Lower leg skin (tissue), 4 donors: ENCODE results near the gene ASPG. TPM values are rescaled to one million over a fixed set of nuclear protein-coding genes. Genes with fewer than 3 reads are reported as not detected.

Experiments
- DNase-seq, 2 donors: peaks; one replicate each; pipeline ENCODE4 v3.0.0-alpha.2; 2019; ENCODE audit warnings: low spot score in 2 of 2
- H3K4me3 ChIP-seq: fragments of 200-600 bp; sonication (generic); 2 replicates; pipeline ENCODE4 v1.5.1; 2017; ENCODE audit warnings: mild to moderate bottlenecking, low read depth; ENCODE audit not compliant: poor library complexity, severe bottlenecking
- POLR2A ChIP-seq, 2 donors: fragments of 450-650 bp; IDR thresholded peaks; one replicate each; pipeline ENCODE4 v1.6.1; 2016 to 2017; ENCODE audit warnings: antibody characterized with exemption in 2 of 2, mild to moderate bottlenecking in 1 of 2, moderate library complexity in 1 of 2
- WGBS, 2 donors: methylation state at CpG; one replicate each; pipeline ENCODE4 v1.1.5; 2018; 5-methylcytosine and 5-hydroxymethylcytosine counted together
- intact Hi-C: fragments of 100-400 bp; cut with DNase I; formaldehyde crosslinking; loops from one replicate; pipeline ENCODE4 v1.15.0; 2023; ENCODE audit warnings: low total_unique reads
- total RNA-seq, 4 donors: library from RNA; depleted of rRNA; stranded (reverse); fragments of >200 nt; gene quantifications; one replicate each; pipeline ENCODE4 v1.1.0, GENCODE V29; 2016
- TF ChIP-seq, protein P1 (sequence below), 3 donors: fragments of 450-650 bp; IDR thresholded peaks; one replicate each; pipeline ENCODE4 v1.5.1; 2016; ENCODE audit warnings: antibody characterized with exemption in 3 of 3, mild to moderate bottlenecking in 3 of 3, moderate library complexity in 2 of 3

The ASPG gene
- total RNA-seq, 4 donors from 2014 or later = 12.1 to 56.6 (median 25.4) TPM

DNA sequence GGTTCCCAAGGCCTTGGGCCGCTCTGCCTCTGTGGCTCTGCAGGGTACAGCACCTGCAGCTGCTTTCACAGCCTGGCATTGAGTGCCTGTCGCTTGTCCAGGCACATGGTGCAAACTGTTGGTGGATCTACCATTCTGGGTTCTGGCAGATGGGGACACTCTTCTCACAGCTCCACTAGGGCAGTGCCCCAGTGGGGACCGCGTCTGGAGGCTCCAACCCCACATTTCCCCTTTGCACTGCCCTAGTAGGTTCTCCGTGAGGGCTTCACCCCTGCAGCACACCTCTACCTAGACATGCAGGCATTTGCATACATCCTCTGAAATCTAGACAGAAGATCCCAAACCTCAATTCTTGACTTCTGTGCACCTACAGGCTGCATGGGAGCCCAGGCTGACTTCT, 19.2 kb upstream of the ASPG start:
- intact Hi-C loops = no loop called here
- no peak for TF ChIP-seq POLR2A (IDR thresholded peaks at IDR 0.05)
- TF ChIP-seq, protein P1, sequence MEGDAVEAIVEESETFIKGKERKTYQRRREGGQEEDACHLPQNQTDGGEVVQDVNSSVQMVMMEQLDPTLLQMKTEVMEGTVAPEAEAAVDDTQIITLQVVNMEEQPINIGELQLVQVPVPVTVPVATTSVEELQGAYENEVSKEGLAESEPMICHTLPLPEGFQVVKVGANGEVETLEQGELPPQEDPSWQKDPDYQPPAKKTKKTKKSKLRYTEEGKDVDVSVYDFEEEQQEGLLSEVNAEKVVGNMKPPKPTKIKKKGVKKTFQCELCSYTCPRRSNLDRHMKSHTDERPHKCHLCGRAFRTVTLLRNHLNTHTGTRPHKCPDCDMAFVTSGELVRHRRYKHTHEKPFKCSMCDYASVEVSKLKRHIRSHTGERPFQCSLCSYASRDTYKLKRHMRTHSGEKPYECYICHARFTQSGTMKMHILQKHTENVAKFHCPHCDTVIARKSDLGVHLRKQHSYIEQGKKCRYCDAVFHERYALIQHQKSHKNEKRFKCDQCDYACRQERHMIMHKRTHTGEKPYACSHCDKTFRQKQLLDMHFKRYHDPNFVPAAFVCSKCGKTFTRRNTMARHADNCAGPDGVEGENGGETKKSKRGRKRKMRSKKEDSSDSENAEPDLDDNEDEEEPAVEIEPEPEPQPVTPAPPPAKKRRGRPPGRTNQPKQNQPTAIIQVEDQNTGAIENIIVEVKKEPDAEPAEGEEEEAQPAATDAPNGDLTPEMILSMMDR (IDR thresholded peaks at IDR 0.05) = no peak
- WGBS, 2 donors = 87 to 90% methylated on average over 5 of the region's 5 CpGs
- no peak for DNase-seq
- no peak overlapping the region for H3K4me3 ChIP-seq

DNA sequence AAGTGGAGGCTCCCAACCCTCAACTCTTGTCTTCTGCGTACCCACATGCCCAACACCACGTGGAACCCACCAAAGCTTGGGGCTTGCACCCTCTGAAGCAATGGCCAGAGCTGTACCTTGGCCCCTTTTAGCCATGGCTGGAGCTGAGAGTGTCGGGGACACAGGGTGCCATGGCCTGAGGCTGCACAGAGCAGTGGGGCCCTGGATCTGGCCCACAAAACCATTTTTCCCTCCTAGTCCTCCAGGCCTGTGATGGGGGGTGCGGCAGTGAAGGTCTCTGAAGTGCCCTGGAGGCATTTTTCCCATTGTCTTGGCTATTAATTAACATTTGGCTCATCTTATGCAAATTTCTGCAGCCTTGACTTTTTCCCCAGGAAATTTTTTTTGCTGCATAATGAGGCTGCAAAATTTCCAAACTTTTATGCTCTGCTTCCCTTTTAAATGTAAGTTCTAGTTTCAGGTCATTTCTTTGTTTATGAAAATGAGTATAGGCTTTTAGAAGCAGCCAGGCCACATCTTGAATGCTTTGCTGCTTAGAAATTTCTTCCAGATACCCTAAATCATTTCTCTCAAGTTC, 18.7 kb upstream of the ASPG start:
- intact Hi-C loops = no loop called here
- 72 to 83% methylated on average over 4 of the region's 4 CpGs for WGBS, 2 donors
- no peak overlapping the region for H3K4me3 ChIP-seq
- no peak for DNase-seq
- no peak for TF ChIP-seq POLR2A (IDR thresholded peaks at IDR 0.05)
- TF ChIP-seq, protein P1 (IDR thresholded peaks at IDR 0.05) = no peak

DNA sequence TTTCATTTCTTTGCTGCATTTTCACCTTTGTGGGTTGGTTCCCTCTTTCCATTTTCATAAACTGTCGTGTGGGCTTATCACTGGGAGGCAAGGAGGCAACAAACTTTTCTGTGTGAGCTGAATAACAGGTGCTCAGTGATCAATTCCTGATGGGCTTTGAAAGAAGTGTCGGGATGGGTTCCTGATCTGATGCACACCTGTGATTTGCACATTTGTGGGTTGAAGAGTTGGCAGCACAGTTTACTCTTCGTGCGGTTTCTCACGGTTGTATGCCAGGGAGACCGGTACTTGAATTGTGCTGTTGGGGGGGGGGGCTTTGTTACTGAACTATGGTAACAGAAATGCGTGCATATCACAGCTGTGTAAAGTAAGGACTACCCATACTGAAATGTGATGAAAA, 16.0 kb upstream of the ASPG start:
- H3K4me3 ChIP-seq = no peak overlapping the region
- no peak for DNase-seq
- intact Hi-C loops = no loop called here
- WGBS, 2 donors = 77 to 78% methylated on average over 7 of the region's 7 CpGs
- no peak for TF ChIP-seq POLR2A (IDR thresholded peaks at IDR 0.05)
- TF ChIP-seq, protein P1 (IDR thresholded peaks at IDR 0.05) = no peak

DNA sequence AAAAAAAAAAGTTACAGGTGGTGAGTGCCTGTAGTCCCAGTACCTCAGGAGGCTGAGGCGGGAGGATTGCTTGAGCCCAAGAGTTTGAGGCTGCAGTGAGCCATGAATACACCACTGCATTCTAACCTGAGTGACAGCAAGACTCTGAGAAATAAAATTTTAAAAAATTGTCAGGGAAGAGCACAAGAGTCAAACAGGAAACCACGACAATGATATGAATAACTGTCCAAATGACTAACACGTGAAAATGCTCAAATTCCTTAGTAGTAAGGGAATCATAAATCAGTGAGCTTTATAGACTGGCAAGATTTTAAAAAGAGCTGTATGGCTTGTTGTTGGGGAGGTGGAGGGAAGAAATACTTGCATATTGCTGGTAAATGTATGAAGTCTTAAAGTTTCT, 12.9 kb upstream of the ASPG start:
- no peak for DNase-seq
- WGBS, 2 donors = 37 to 45% methylated on average over 3 of the region's 3 CpGs
- TF ChIP-seq, protein P1 (IDR thresholded peaks at IDR 0.05) = no peak
- TF ChIP-seq POLR2A (IDR thresholded peaks at IDR 0.05) = no peak
- H3K4me3 ChIP-seq = no peak overlapping the region
- intact Hi-C loops = no loop called here

DNA sequence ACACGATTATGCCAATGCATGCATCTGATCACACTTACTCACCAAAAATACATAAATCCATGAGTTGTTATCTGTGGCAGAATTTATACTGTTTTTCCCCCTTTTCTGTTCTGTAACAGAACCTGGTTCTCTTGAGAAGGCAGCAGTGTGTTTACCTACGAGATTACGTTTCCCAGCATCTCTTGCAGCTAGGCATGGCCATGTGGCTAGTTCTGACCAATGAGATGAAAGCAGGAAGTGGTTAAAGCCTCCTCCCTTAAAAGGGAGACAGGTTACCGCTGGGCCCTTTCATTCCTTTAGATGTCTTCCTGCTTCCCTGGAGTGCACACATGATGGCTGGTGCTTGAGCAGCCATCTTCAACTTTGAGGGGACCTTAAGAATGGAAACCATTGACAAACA, 11.7 kb upstream of the ASPG start:
- H3K4me3 ChIP-seq = no peak overlapping the region
- intact Hi-C loops = no loop called here
- DNase-seq = no peak
- no peak for TF ChIP-seq POLR2A (IDR thresholded peaks at IDR 0.05)
- TF ChIP-seq, protein P1 (IDR thresholded peaks at IDR 0.05) = no peak
- WGBS, 2 donors = 68 to 69% methylated on average over 4 of the region's 4 CpGs
